GM12878 (cell line): Measurements from ENCODE around the gene AGAP1.

Source experiments
- BRCA1 ChIP-seq: IDR thresholded peaks from 2 replicates; pipeline ENCODE4 v1.6.1; 2011; ENCODE audit warnings: low read depth, low read length, improper control_type of control experiment
- SIN3A ChIP-seq: IDR thresholded peaks from 2 replicates; pipeline ENCODE4 v1.6.1; 2012; ENCODE audit warnings: low read depth, low read length, improper control_type of control experiment
- SREBF2 ChIP-seq: IDR thresholded peaks from 2 replicates; pipeline ENCODE4 v1.6.1; 2012; ENCODE audit warnings: mild to moderate bottlenecking, low read length
- TAF1 ChIP-seq: IDR thresholded peaks from 2 replicates; pipeline ENCODE4 v1.6.1; 2011; ENCODE audit warnings: mild to moderate bottlenecking, low read depth, low read length, borderline replicate concordance
- TCF7 ChIP-seq: IDR thresholded peaks from 2 replicates; pipeline ENCODE4 v1.6.1; 2014; ENCODE audit warnings: antibody characterized with exemption, borderline replicate concordance
- TF ChIP-seq, protein P1 (sequence below), 3 experiments: IDR thresholded peaks in 2 of 3; conservative IDR thresholded peaks in 1 of 3; 2 replicates each; pipeline ENCODE4 v1.5.1; 2011; ENCODE audit warnings: low read depth in 3 of 3, low read length in 3 of 3, mild to moderate bottlenecking in 3 of 3, control low read depth in 2 of 3, moderate library complexity in 2 of 3, inconsistent platforms in 1 of 3, mixed read lengths in 1 of 3; ENCODE audit not compliant: control insufficient read depth in 2 of 3, insufficient read depth in 1 of 3; ENCODE audit errors: extremely low read depth in 1 of 3
- TF ChIP-seq, protein P2 (sequence below): IDR thresholded peaks from 2 replicates; pipeline ENCODE4 v1.6.1; 2011; ENCODE audit warnings: mild to moderate bottlenecking, low read depth, low read length, moderate library complexity; ENCODE audit not compliant: insufficient replicate concordance
- TF ChIP-seq, protein P3 (sequence below): IDR thresholded peaks from 2 replicates; pipeline ENCODE4 v1.6.1; 2012; ENCODE audit warnings: mild to moderate bottlenecking, low read depth, low read length
- TF ChIP-seq, protein P4 (sequence below): IDR thresholded peaks from 2 replicates; pipeline ENCODE4 v1.6.1; 2011; ENCODE audit warnings: low read depth, low read length, improper control_type of control experiment, borderline replicate concordance

DNA sequence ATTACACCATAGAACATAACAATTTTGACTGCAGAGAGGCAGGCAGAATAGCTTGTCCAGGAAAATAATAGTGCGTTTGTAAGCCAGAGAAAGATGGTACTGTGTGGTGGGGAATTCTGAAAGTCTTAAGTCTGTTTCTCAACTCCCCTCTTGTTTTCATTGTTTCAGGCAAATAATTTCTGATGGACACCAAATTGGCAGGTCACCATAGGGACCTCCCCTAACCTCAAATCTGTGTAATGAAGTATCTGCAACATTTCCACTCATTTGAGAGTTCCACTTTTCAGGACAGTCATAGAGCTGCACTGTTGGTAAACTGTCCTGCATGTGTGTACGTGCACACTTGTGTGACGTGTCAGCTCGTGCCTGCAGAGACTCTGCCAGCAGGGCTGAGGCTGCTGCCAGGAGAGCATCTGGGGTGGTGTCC is 195.6 kb downstream of the AGAP1 start:
- TF ChIP-seq, protein P1, sequence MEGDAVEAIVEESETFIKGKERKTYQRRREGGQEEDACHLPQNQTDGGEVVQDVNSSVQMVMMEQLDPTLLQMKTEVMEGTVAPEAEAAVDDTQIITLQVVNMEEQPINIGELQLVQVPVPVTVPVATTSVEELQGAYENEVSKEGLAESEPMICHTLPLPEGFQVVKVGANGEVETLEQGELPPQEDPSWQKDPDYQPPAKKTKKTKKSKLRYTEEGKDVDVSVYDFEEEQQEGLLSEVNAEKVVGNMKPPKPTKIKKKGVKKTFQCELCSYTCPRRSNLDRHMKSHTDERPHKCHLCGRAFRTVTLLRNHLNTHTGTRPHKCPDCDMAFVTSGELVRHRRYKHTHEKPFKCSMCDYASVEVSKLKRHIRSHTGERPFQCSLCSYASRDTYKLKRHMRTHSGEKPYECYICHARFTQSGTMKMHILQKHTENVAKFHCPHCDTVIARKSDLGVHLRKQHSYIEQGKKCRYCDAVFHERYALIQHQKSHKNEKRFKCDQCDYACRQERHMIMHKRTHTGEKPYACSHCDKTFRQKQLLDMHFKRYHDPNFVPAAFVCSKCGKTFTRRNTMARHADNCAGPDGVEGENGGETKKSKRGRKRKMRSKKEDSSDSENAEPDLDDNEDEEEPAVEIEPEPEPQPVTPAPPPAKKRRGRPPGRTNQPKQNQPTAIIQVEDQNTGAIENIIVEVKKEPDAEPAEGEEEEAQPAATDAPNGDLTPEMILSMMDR (IDR thresholded peaks at IDR 0.05 in 2 of 3, conservative IDR thresholded peaks at IDR 0.05 in 1 of 3; ENCODE audit: control insufficient read depth in 2 of 3, extremely low read depth in 1 of 3, insufficient read depth in 1 of 3, low read depth in 3 of 3, low read length in 3 of 3) = no peak
- no peak for TF ChIP-seq TAF1
- TF ChIP-seq, protein P2, sequence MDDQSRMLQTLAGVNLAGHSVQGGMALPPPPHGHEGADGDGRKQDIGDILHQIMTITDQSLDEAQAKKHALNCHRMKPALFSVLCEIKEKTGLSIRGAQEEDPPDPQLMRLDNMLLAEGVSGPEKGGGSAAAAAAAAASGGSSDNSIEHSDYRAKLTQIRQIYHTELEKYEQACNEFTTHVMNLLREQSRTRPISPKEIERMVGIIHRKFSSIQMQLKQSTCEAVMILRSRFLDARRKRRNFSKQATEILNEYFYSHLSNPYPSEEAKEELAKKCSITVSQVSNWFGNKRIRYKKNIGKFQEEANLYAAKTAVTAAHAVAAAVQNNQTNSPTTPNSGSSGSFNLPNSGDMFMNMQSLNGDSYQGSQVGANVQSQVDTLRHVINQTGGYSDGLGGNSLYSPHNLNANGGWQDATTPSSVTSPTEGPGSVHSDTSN = no peak
- no peak for TF ChIP-seq SREBF2
- no peak for TF ChIP-seq SIN3A
- TF ChIP-seq, protein P3, sequence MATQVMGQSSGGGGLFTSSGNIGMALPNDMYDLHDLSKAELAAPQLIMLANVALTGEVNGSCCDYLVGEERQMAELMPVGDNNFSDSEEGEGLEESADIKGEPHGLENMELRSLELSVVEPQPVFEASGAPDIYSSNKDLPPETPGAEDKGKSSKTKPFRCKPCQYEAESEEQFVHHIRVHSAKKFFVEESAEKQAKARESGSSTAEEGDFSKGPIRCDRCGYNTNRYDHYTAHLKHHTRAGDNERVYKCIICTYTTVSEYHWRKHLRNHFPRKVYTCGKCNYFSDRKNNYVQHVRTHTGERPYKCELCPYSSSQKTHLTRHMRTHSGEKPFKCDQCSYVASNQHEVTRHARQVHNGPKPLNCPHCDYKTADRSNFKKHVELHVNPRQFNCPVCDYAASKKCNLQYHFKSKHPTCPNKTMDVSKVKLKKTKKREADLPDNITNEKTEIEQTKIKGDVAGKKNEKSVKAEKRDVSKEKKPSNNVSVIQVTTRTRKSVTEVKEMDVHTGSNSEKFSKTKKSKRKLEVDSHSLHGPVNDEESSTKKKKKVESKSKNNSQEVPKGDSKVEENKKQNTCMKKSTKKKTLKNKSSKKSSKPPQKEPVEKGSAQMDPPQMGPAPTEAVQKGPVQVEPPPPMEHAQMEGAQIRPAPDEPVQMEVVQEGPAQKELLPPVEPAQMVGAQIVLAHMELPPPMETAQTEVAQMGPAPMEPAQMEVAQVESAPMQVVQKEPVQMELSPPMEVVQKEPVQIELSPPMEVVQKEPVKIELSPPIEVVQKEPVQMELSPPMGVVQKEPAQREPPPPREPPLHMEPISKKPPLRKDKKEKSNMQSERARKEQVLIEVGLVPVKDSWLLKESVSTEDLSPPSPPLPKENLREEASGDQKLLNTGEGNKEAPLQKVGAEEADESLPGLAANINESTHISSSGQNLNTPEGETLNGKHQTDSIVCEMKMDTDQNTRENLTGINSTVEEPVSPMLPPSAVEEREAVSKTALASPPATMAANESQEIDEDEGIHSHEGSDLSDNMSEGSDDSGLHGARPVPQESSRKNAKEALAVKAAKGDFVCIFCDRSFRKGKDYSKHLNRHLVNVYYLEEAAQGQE = no peak
- TF ChIP-seq, protein P4, sequence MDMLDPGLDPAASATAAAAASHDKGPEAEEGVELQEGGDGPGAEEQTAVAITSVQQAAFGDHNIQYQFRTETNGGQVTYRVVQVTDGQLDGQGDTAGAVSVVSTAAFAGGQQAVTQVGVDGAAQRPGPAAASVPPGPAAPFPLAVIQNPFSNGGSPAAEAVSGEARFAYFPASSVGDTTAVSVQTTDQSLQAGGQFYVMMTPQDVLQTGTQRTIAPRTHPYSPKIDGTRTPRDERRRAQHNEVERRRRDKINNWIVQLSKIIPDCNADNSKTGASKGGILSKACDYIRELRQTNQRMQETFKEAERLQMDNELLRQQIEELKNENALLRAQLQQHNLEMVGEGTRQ = no peak
- no peak for TF ChIP-seq TCF7
- no peak for TF ChIP-seq BRCA1
